Small intestine (tissue), 7 donors: Measurements from ENCODE around the gene FKBP10. TPM values are rescaled to one million over a fixed set of nuclear protein-coding genes. Genes with fewer than 3 reads are reported as not detected.

Experiments
- DNase-seq, 2 donors: peaks; one replicate each; pipeline versions ENCODE4 v3.0.0 to v3.0.0-alpha.2; 2013
- FAIRE-seq: peaks from 2 replicates; lab custom pipeline; 2012; peaks lifted over from hg19 to GRCh38; lab: Jason Lieb, UNC
- H3K27ac ChIP-seq, 3 donors: one replicate each; pipeline ENCODE4 v1.5.1; 2013; ENCODE audit warnings: low read length in 2 of 3, mild to moderate bottlenecking in 2 of 3, control low read depth in 1 of 3, inconsistent platforms in 1 of 3, low read depth in 1 of 3, moderate library complexity in 1 of 3
- H3K27me3 ChIP-seq, 3 donors: one replicate each; pipeline ENCODE4 v1.6.1; 2013; ENCODE audit warnings: low read length in 3 of 3, inconsistent platforms in 1 of 3; ENCODE audit not compliant: control insufficient read depth in 3 of 3, insufficient read depth in 3 of 3
- H3K36me3 ChIP-seq, 3 donors: one replicate each; pipeline ENCODE4 v1.6.1; 2013; ENCODE audit warnings: low read length in 3 of 3, inconsistent platforms in 1 of 3, low read depth in 1 of 3, mild to moderate bottlenecking in 1 of 3, moderate library complexity in 1 of 3; ENCODE audit not compliant: control insufficient read depth in 3 of 3, insufficient read depth in 2 of 3
- H3K4me1 ChIP-seq, 3 donors: one replicate each; pipeline ENCODE4 v1.6.1; 2013; ENCODE audit warnings: low read length in 2 of 3, inconsistent platforms in 1 of 3, low read depth in 1 of 3, mild to moderate bottlenecking in 1 of 3, moderate library complexity in 1 of 3; ENCODE audit not compliant: control insufficient read depth in 3 of 3, insufficient read depth in 2 of 3
- H3K4me3 ChIP-seq, 3 donors: one replicate each; pipeline ENCODE4 v1.5.1; 2013; ENCODE audit warnings: low read length in 3 of 3, control low read depth in 1 of 3, inconsistent platforms in 1 of 3, low read depth in 1 of 3, mild to moderate bottlenecking in 1 of 3, moderate library complexity in 1 of 3
- H3K9me3 ChIP-seq, 2 donors: one replicate each; pipeline ENCODE4 v1.6.1; 2013; ENCODE audit warnings: low read depth in 1 of 2, low read length in 1 of 2; ENCODE audit not compliant: control insufficient read depth in 2 of 2, insufficient read depth in 1 of 2
- WGBS, 3 donors: extraction: QIAGEN DNeasy Blood & Tissue Kit; methylation state at CpG; one replicate each; pipeline ENCODE4 v1.1.7; 2013; 5-methylcytosine and 5-hydroxymethylcytosine counted together
- polyA plus RNA-seq, 4 donors: library from polyadenylated mRNA; stranded (reverse) in 3 of 4; unstranded in 1 of 4; fragments of 200-250 nt in 3 of 4; fragments of 120-200 nt in 1 of 4; gene quantifications; one replicate each; pipeline versions ENCODE4 v1.2.1 to v1.2.3, GENCODE V29; 2013
- donor health status: healthy with polysubstance abuse.
- donor health status: control.
- donor health status: control.
- donor health status: Bipolar disorder and iron deficiency.
- donor health status: healthy.

Gene FKBP10
- polyA plus RNA-seq, 4 donors, result 0.67 to 39.7 (median 8.7) TPM

DNA sequence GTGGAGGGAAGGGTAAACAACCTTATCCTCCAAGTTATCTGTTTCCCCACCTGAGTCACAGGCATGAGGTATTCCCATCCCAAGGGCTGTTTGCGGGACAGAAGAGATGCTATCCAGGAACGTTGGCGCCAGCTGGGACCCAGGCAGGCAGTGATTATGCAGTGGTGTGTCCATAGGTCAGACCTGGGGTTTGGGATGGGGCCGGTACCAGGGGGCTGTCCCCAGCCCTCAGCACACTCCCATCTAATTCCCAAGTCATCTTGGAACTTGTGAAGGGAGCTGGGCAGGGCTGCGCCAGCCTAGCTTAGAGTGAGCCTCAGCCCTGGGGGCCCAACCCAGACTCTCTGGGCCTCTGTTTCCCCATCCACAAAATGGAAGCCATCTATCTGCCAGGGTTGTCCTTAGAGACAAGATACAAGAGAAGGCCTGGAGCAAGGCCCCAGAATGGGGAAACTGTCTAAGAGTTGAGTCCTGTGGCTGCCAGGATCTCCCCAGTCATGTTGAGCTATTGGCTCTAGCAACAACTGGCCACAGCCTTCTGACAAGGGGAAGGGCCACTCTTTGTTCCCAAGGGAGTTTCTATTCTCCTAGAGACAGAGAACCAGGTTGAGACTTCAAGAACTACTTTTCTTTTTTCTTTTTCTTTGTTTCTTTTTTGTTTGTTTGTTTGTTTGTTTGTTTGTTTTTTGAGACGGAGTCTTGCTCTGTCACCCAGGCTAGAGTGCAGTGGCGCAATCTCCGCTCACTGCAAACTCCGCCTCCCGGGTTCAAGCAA is 16.5 kb upstream of the FKBP10 start:
- FAIRE-seq (no peak), DNase-seq (peak in 1 of 2 donors; percentile 53)
- Histone ChIP-seq H3K36me3 (no peaks in the 10 kb centered on the region), H3K27ac (peak overlapping the region in 1 of 3 donors; percentile 99), H3K4me3 (no peak overlapping the region), H3K4me1 (peaks cover 5 to 70% (median 6%) of the 10 kb centered on the region in 3 donors), H3K9me3 (no peaks in the 10 kb centered on the region), H3K27me3 (no peaks in the 10 kb centered on the region)
- 72 to 89% (median 82%) methylated on average over 10 of the region's 10 CpGs for WGBS, 3 donors

DNA sequence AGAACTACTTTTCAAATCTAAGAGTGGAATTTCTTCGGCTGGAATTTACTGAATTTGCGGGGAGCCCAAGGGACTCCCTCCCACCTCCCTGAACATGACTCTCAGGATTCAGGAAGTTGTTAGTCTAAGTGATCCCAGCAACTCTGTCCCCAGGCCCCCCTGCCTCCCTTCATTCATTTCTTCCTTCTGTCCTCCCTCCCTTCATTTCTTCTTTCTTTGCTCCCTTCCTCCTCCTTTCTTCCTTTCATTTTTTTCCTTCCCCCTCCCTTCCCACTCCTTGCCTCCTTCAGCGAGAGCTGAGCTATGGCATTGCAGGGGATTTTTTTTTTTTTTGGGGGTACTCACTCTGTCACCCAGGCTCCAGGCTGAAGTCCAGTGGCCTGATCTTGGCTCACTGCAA is 15.4 kb upstream of the FKBP10 start:
- FAIRE-seq (no peak), DNase-seq (no peak)
- H3K36me3 ChIP-seq, result peaks cover 0 to 6% (median 0%) of the 10 kb centered on the region in 3 donors
- 89 to 94% (median 91%) methylated on average over 3 of the region's 3 CpGs for WGBS, 3 donors
- no peaks in the 10 kb centered on the region for H3K9me3 ChIP-seq
- no peaks in the 10 kb centered on the region for H3K27me3 ChIP-seq
- H3K4me1 ChIP-seq, result peaks cover 0 to 62% (median 6%) of the 10 kb centered on the region in 3 donors
- H3K4me3 ChIP-seq, result no peak overlapping the region
- H3K27ac ChIP-seq, result no peak overlapping the region

DNA sequence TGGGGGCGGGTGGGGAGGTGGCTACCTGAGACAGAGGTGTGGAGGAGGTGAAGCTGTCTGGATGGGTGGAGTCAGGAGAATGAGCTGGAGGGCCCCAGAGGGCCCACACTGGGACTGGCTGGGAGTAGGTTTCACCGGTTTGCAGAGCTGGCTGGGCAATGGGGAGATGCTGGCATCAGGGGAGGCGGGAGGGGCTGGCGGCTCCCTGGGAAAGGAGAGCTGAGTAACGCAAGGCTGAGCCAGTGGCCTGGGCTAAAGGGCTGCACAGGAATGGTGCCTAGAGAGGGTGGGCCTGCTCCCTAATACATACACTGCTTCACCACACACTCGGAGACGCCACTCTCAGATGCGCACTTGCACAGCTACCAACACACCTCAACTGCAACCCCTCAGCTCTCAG is 13.4 kb upstream of the FKBP10 start:
- 83 to 89% (median 85%) methylated on average over 8 of the region's 8 CpGs for WGBS, 3 donors
- no peak for FAIRE-seq
- Histone ChIP-seq H3K27ac (peak overlapping the region in 1 of 3 donors; percentile 89), H3K27me3 (no peaks in the 10 kb centered on the region), H3K4me1 (peaks cover 0 to 42% (median 0%) of the 10 kb centered on the region in 3 donors), H3K9me3 (no peaks in the 10 kb centered on the region), H3K36me3 (peaks cover 0 to 16% (median 0%) of the 10 kb centered on the region in 3 donors), H3K4me3 (no peak overlapping the region)
- peak in 1 of 2 donors; percentile 30 for DNase-seq

DNA sequence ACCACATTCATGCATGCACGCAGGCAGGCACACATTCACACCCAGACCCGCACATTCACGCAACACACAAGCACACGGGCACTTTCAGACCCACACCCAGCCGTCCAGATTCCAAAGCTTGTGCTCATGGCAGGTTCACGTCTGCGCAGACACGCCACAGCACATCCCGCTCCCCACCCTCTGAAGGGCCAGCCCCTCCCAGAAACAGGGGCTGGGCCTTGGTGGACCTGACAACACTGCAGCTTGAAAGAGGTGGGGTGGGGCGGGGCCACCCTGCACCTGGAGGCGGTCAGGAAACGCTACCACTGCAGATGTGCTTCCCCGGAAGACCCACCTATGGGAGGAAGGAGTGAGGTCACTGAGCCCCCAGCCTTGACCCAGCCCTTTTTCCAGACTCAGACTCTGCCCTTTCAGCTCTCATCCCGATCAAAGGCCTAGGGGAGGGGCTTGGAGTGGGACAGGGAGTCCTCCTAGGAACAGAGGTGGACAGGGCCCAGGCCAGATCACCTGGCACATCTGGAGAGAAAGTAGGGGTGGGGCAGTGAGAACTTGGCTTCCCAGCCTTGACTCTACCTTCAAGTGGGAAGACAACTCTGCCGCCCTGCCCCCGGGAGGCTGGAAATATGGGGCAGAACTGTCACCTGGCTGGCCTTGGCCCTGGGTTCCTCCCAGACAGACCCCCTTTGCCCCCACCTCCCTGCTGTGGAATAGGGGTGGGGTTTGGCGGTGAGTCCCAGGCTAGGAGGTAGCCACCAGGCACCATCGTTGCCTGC is 12.0 kb upstream of the FKBP10 start:
- FAIRE-seq (no peak), DNase-seq (peak; percentile 97 to 98)
- WGBS, 3 donors, result 9 to 29% (median 28%) methylated on average over 18 of the region's 18 CpGs
- Histone ChIP-seq H3K4me1 (peaks cover 0 to 29% (median 0%) of the 10 kb centered on the region in 3 donors), H3K36me3 (peaks cover 0 to 23% (median 0%) of the 10 kb centered on the region in 3 donors), H3K27me3 (no peaks in the 10 kb centered on the region), H3K27ac (peak overlapping the region; percentile 83 to 89 (median 87)), H3K4me3 (peak overlapping the region in 1 of 3 donors; percentile 10), H3K9me3 (no peaks in the 10 kb centered on the region)

DNA sequence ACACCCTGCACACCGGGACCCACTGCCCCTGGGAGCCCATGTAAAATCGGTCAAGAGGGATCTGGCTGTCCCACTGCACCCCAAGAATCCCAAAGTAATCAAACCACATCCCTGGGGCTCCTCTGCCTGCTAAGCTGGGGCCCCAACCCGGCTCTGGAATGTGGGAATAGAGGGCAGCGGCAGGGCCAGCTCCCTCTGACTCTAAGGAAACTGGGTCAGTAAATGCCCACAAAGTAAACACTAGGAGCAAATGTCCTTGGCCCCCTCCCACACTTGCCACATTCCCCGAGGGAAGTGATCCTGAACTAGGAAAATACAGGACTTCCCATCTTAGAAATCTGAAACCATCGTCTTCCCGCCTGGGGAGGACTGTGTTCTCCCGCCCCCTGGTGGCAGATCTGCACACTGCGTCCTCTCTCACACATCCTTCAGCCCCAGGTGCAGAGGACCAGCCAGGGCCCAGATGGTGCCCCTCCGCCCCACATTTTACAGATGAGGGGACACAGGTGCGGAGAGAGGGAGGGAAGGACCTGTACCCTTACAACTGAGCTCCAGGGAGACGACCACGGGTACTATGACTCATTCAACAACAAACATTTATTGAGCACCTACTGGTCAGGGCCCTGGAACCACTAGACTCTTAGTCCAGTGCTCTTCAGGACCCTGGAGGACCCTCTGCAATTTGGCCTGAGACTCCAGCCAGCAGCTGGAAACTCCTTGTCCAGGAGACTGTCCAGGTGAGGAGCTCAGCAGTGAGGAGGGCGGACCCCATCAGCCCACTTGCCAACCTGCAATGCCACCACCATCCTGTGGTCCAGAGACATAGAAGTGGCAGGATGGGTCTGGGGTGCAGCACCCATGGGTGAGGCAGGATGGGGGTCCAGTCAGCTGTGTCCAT is 11.2 kb upstream of the FKBP10 start:
- Histone ChIP-seq H3K4me3 (peak overlapping the region in 1 of 3 donors; percentile 10), H3K27ac (peak overlapping the region; percentile 83 to 89 (median 87))
- 10 to 15% (median 11%) methylated on average over 14 of the region's 14 CpGs for WGBS, 3 donors

DNA sequence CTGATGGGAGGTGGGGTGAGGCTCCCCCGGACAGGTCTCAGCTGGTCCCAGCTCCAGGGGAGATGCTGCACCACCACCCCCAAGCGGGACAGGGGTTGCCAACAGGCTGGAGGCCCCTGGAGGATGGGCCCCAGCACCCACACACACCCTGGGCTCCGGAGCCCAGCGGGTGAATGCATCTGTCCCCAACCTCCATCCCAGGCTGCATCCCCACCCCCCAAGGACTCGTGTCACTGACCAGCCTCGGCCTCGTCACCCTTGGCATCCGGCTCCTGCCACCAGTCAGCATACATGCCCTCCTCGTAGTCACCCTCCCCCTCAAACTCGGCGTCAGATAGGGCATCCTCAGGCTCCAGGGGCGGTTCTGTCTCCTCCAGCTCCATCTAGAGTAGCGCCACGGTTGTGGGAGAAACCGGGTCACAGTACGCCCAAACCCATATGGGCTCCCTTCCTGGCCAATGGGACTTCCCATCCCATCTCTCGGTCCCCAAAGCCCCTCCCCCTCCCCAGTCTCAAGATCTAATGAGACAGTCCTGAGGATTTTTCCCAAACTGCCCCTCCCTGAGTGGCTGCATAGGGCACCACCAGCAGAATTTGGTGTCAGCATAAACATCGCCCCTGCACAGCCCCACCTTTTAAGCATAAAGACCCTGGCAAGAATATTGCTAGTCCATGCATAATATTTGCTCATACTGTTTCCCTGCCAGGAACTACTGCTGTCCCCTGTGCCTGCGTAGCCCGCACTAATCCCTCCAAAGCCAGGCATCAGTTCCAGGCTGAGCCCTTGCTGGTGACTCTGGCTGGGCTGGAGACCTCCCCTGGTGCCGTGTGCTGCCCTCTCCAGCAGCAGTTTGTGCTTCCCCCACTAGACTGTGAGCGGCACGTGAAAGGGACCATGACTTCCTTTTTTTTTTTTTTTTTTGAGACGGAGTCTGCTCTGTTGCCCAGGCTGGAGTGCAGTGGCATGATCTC is 9.5 kb upstream of the FKBP10 start:
- H3K27ac ChIP-seq, result no peak overlapping the region
- FAIRE-seq, result no peak
- DNase-seq, result no peak
- no peaks in the 10 kb centered on the region for H3K9me3 ChIP-seq
- H3K4me1 ChIP-seq, result peaks cover 0 to 36% (median 0%) of the 10 kb centered on the region in 3 donors
- H3K4me3 ChIP-seq, result no peak overlapping the region
- WGBS, 3 donors, result 72 to 82% (median 74%) methylated on average over 23 to 24 of the region's 24 CpGs
- H3K27me3 ChIP-seq, result no peaks in the 10 kb centered on the region
- peaks cover 0 to 37% (median 0%) of the 10 kb centered on the region in 3 donors for H3K36me3 ChIP-seq

More for the DNA sequence above, 11.2 kb upstream of the FKBP10 start:
- FAIRE-seq, result no peak
- H3K36me3 ChIP-seq, result peaks cover 0 to 31% (median 0%) of the 10 kb centered on the region in 3 donors
- H3K4me1 ChIP-seq, result peaks cover 0 to 23% (median 0%) of the 10 kb centered on the region in 3 donors
- H3K27me3 ChIP-seq, result no peaks in the 10 kb centered on the region
- no peaks in the 10 kb centered on the region for H3K9me3 ChIP-seq
- peak; percentile 84 to 91 for DNase-seq

DNA sequence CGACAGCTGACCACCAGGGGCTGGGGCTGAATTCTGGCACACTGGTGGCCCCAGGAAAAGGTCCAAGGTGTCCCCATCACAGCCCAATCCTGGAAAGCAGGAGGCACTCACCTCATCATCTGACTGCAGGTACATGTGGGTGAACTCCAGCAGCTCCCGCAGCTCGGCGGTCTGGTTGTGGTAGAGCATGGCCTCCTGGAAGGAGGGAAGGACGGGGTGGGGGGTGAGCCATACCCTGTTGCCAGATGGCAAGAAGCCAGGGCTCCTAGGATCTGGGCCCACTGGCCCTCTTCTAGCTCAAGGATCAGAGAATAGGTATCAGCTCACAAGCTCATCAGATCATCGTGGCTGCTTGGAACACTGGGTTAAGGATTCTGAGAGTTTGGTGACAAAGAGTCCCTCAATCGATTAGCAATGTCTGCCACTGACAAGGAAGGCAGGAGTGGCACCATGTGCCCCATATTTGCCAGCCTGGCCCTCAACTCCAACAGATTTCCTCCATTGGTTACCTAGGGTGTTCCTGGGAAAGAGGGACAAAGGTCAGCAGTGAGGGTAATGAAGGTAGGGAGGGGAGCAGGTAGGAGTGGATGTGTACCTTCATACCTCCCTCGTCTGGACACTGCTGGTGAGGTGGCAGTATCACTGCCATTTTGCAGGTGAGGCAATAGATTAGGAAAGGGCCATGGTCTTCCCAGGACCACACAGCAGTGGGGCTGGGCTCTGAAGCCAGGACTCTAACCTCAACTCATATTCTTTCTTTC is 5.9 kb upstream of the FKBP10 start:
- Histone ChIP-seq H3K27ac (peak overlapping the region; percentile 0 to 41 (median 39)), H3K27me3 (no peaks in the 10 kb centered on the region), H3K4me1 (peaks cover 0 to 28% (median 0%) of the 10 kb centered on the region in 3 donors)

More for the DNA sequence above, 5.9 kb upstream of the FKBP10 start:
- Histone ChIP-seq H3K36me3 (peaks cover 0 to 49% (median 0%) of the 10 kb centered on the region in 3 donors), H3K9me3 (peaks cover 0 to 5% of the 10 kb centered on the region in 2 donors), H3K4me3 (no peak overlapping the region)
- peak; percentile 82 to 99 for DNase-seq
- no peak for FAIRE-seq
- 62 to 83% (median 68%) methylated on average over 8 of the region's 8 CpGs for WGBS, 3 donors
